Loucy (cell line): ENCODE measurements around the gene MYO5B.

ENCODE experiments used
- EZH2phosphoT487 ChIP-seq: fragments of 200-600 bp; IDR thresholded peaks from 2 replicates; pipeline ENCODE4 v1.6.1; 2018; ENCODE audit warnings: antibody characterized with exemption, mild to moderate bottlenecking, moderate library complexity, borderline replicate concordance
- TF ChIP-seq, protein P1 (sequence below): fragments of 200-600 bp; sonication (generic); conservative IDR thresholded peaks from 2 replicates; pipeline ENCODE4 v1.5.1; 2014; ENCODE audit warnings: mild to moderate bottlenecking, antibody characterized with exemption, low read length

DNA sequence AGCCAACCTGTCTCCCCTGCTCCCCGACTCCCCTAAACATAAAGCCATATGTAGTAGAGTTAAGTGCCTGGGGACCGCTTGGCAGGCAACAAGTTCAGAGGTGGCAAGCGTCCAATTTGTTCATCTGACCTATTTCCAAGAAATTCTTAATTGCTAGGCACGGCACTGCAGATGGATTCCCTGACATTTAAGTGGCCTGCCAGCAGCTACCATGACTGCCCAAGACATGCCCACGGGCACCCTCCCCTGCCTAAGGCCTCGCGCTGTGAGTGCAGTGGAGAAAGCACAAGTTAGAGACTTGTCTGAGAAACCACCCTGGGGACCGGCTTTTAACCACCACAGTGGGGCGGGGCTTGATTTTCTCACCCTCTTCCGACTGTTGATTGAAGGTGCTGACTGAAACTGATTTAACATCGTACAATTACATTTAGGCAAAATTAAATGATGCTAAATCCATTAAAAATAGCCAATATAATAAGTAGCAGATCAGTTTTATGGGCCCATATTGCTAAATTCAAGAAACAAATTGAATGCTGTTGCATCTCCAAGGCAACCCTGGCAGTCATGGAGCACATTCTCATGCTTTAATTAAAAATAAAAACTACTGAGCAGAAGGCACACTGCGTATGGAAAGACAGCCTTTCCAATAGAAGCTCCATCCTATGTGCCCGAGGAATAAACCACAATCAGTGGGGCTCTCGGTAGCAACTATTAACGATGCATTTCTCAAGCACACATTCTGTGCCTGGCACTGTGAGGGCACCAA is 218.0 kb downstream of the MYO5B start:
- TF ChIP-seq, protein P1, sequence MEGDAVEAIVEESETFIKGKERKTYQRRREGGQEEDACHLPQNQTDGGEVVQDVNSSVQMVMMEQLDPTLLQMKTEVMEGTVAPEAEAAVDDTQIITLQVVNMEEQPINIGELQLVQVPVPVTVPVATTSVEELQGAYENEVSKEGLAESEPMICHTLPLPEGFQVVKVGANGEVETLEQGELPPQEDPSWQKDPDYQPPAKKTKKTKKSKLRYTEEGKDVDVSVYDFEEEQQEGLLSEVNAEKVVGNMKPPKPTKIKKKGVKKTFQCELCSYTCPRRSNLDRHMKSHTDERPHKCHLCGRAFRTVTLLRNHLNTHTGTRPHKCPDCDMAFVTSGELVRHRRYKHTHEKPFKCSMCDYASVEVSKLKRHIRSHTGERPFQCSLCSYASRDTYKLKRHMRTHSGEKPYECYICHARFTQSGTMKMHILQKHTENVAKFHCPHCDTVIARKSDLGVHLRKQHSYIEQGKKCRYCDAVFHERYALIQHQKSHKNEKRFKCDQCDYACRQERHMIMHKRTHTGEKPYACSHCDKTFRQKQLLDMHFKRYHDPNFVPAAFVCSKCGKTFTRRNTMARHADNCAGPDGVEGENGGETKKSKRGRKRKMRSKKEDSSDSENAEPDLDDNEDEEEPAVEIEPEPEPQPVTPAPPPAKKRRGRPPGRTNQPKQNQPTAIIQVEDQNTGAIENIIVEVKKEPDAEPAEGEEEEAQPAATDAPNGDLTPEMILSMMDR = no peak
- no peak for TF ChIP-seq EZH2phosphoT487
